GM21576 (cell line): Measurements from ENCODE around the gene PGAP2.
"Not testable (repeated sequence)": the region's sequence is repeated elsewhere in the genome, so short reads cannot be mapped to it uniquely, and the experiment has no call there.

Experiments used
- ATAC-seq: cut with Tn5 transposase; IDR thresholded peaks from one replicate; pipeline ENCODE4 v1.9.1; 2021; ENCODE audit warnings: mild to moderate bottlenecking, moderate library complexity; ENCODE audit not compliant: unreplicated experiment

The PGAP2 gene

DNA sequence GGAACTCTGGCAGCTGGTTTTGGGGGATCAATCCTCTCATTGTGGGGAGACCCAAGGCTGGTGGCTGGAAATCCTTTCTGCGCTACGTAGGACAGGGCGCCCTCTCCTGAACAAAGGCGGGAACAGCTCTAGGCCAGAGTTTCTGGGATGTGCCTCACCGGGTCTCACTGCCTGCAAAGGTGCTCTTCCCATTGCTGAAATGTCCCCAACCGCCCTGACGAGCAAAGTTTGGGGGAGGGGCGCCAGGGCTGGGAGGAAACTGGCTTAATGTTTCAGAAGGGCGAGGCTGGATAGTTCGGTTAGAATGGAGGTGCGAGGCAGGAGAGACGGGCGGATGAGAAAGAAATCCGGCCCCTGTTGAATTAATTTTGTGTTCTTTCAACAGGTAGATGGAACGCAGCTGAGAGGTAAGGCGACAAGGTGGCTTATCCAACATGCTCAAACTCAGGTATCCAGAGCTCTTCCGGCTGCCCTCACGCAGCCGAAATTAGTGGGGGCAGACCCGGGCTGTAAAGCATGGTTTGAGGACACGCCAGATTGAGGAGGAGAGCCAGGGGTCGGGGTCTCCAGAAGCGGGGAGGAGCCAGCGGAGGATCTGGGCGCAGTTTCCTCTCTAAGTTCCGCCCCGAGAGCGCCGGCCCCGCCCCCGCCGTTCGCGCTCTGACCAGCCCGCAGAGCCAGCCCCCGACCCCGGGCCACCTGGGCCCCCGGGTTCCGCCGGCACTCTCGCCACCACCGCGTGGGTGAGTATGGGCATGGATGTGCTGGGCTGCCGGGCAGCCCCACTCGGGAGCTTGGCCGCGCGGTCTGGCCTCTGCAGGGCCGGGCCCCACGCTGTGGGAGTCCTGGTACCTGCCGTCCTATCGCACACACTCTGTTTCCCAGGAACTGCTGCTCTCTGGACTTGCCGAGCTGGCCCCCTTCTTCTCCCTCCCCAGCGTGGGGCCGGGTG is at the start of gene PGAP2:
TSS of gene PGAP2 (plus strand) at position 652 of the 952 bp plus-strand sequence. CDS start 2,700 bp downstream, outside the sequence.
- ATAC-seq, result peak; percentile 49

DNA sequence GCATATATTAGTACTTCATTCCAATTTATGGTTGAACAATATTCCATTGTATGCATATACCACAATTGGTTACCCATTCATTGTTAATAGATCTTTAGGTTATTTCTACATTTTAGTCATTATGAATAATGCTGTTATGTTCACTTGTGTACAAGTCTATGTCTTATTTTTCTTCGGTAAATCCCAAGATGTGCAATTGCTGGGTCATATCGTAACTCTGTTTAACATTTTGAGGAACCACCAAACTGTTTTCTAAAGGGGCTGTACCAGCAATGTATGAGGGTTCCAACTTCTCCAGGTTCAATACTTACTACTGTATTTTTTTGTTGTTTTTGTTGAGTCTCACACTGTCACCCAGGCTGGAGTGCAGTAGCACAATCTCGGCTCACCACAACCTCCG is 44.1 kb upstream of the PGAP2 start:
- no peak for ATAC-seq

DNA sequence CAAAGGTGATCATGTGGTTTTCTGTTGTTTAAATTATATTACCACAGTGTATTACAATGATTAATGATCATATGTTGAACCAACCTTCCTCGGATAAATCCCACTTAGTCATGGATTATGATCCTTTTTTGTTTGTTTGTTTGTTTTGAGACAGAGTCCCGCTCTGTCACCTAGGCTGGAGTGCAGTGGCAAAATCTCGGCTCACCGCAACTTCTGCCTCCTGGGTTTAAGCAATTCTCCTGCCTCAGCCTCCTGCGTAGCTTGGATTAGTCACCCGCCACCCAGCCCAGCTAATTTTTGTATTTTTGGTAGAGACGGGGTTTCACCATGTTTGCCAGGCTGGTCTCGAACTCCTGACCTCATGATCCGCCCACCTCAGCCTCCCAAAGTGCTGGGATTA is 41.5 kb upstream of the PGAP2 start:
- not testable (repeated sequence) for ATAC-seq

DNA sequence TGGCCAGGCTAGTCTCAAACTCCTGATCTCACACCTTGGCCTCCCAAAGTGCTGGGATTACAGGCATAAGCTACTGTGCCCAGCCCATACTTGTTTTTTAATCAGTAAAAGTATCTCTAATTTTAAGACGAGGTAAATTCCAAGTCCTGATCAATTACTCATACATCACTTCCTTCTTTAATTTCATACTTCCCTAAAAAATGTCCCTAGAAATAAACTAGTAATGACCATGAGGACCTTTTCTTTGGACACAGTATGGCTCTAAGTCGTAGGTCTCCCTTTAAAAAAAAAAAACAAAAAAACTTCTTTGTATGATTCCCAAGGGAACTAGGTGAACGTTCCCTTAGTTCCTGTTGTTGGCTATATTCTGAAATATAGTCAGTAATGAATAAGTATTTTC is 40.8 kb upstream of the PGAP2 start:
- ATAC-seq, result no peak

DNA sequence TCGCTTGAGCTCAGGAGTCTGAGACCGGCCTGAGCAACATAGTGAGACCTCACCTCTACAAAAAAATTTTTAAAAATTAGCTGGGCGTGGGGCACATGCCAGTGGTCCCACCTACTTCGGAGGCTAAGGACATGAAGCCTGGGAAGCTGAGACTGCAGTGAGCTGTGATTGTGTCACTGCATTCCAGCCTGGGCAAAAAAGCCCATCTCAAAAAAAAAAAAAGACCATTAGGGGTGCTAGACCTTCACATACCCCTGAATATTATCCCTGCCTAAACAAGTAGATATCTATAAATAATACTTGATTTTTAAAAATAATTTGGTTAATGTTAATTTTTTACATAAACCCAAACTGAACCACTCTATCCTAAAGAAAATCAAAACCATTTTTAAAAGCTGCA is 35.2 kb upstream of the PGAP2 start:
- no peak for ATAC-seq

DNA sequence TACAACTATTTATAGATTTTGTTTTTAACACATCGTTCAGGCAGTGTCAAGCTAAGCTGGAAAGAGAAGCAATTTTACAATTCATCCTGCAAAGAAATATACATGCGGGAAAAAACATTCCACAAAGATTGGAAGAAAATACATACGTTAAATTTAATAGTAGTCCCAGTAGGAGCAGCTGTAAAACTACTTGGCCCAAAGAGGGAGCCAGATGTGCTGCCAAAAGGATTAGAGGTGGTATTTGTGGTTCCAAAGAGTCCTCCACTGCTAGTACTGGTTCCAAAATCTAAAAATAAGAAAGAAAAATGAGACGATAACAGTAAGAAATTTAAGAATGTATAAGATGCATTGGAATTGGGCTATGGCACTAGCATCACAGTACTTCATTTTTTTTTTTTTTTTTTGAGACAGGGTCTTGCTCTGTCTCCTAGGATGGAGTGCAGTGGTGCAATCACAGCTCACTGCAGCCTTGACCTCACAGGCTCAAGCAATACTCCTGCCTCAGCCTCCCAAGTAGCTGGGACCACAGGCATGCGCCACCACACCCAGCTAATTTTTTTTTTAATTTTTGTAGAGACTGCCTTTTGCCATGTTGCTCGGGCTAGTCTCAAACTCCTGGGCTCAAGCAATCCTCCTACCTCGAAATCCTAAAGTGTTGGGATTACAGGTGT is 32.5 kb upstream of the PGAP2 start:
- no peak for ATAC-seq

DNA sequence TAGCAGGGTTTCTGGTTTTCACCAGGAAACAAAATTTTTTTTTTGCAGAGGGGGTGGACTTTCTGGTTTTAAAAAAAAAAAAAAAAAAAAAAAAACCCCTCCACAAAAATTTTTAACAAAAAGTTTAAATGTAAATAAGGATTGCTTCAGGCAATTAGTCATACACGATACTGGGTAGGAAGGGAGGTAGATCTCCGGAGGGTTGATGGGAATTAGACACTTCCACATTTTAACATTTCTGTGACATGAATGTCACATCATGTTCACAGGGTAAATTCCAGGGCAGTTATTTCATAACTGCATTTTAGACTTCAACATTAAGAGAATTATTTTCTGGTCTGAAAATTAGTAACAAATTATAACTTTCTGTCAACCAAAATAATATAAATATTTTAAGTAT is 26.9 kb upstream of the PGAP2 start:
- ATAC-seq, result no peak

DNA sequence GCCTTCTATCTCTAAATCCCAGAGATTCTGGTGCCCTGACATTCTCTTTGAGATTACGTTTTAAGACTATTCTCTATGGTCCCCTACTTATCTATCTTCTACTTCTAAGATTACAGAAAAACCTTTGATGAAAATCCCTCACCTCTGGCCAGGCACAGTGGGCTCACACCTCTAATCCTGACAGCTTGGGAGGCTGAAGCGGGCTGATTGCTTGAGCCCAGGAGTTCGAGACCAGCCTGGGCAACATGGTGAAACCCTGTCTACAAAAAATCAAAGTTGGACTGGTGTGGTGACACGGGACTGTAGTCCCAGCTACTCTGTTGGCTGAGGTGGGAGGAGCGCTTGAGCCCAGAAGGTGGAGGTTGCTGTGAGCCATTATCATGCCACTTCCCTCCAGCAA is 25.4 kb upstream of the PGAP2 start:
- ATAC-seq, result no peak

DNA sequence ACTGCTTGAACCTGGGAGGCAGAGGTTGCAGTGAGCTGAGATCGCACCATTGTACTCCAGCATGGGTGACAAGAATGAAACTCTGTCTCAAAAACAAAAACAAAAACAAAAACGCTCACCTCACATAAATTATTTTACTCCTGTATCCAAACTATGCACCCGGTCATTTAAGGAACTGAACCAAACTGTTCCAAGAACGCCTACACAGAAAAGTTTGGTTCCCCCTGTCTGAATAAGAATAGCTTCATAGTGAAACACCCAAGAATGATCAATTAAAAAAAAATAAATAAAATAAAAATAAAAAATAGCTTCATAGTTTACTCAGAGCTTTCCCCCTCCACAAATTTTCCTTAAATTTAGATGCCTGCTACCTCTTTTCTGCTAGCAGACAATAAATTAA is 24.7 kb upstream of the PGAP2 start:
- ATAC-seq, result no peak

DNA sequence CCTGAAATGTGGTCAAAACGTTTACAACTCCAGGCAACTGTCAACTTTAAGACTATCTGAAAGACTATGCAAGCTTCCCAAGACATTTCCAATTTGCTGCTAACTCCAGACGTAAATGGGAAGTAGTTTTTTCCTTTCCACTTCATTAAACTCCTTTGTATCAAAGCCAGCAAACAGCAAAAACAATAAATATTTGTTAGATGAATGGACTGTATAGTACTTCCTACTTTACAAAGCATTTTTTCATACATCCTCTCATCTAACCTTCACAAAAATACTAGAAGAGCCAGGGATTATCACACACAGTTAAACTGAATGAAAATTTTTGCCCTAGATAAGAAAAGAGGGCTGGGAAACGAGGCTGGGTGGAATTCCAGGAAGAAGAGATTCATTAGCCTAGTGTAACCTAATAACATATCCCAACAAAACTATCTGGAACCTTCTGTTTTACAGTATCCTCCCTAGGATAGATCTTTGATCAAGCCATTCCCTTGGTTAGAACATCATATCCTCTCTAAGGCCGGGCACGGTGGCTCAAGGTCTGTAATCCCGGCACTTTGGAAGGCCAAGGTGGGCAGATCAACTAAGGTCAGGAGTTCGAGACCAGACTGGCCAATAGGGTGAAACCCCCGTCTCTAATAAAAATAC is 21.5 kb upstream of the PGAP2 start:
- no peak for ATAC-seq

DNA sequence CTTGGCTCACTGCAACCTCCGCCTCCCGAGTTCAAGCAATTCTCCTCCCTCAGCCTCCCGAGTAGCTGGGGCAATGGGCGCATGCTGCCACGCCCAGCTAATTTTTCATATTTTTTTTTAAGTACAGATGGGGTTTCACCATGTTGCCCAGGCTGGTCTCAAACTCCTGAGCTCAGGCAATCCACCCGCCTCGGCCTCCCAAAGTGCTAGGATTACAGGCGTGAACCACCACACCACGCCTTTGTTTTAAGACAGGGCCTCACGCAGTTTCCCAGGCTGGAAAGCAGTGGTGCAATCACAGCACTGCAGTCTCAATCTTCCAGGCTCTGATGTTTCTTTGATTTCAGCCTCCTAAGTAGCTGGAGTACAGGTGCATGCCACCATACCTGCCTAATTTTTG is 14.0 kb upstream of the PGAP2 start:
- ATAC-seq, result not testable (repeated sequence)

DNA sequence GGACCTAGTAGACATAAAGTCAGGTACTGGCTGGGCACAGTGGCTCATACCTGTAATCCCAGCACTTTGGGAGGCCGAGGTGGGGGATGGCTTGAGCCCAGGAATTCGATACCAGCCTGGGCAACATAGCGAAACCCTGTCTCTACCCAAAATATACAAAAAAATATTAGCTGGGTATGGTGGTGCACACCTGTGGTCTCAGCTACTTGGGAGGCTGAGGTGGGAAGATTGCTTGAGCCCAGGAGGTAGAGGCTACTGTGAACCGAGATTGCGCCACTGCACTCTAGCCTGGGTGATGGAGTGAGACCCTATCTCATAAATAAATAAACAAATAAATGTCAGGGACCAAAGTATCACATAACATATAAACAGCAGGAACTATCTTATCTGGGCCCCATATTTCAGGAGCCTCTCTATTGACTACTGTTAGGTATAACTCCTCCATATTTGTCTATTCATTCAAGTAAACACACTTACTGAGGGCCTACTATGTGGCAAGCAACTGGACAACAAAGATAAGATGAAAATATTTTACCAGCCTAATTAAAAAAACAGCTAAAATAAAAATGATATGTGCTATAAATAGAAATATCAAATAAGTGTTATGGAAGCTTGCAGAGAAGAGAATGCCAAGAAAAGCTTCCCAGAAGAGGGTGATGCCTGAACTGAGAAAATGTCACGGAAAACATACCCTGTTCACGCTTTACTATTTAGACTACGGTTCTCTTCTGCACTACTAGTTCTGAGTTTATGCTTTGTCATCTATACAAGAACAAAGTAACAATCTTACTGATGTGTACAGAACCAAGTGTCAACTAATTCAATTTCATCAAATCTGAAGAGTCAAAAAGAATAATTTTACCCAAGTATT is 13.0 kb upstream of the PGAP2 start:
- ATAC-seq, result no peak

DNA sequence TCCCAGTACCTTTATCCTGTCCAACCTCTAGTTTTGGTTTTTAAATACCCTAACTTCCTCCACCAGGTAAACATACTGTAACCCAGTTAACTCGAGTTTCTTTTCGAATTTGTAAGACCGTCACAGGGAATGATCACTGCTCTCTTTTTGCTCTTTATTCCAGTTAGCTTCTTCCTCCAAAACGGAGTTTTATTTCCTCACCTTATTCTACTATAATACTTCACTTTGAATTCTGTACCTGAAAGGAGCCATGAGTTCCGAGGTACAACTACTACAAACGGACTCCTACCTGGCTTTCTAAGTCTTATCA is 12.4 kb upstream of the PGAP2 start:
- ATAC-seq, result no peak

DNA sequence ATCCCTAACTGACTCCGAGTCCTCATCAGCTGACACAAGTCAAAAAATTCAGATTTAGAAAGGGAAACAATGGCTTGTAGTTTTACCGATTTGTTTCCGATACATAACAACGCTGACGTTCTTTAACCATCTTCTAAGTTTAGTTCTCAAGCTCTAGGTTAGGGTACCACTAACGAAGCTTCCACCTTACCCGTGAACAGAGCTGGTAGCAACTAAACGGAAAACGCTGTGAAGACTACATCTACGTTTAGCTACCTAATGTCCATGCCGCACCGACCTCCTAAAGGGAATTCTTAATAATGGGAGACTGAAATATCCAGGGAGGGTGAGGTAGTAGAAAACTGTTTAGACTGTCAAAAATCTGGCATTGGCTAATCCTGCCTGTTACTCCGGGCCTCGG is 12.0 kb upstream of the PGAP2 start:
- no peak for ATAC-seq

DNA sequence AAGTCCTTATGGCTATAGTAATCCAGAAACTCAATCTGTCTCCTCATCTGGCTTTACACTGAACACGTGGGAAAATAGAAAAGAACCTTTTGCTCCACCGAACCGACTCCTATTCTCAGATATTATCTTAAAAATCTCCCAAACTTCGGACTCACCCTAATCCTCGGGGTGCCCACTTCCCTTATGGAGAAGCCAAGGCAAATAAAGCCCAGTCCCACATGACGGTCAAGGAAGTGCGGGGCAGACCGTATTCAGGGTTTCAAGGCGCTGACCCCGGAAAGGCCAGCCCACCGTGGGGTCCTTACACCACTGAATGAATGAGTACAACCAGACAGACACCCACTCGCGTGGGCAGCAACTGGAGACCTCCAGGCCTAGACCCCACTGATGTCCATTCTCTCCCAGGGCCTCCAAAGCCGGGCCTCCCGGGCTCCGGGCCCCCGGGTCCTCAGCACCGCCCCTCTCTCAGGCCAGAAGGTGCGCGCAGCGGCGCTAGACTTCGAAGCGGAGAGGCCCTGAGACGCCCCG is 11.5 kb upstream of the PGAP2 start:
- peak; percentile 15 for ATAC-seq

DNA sequence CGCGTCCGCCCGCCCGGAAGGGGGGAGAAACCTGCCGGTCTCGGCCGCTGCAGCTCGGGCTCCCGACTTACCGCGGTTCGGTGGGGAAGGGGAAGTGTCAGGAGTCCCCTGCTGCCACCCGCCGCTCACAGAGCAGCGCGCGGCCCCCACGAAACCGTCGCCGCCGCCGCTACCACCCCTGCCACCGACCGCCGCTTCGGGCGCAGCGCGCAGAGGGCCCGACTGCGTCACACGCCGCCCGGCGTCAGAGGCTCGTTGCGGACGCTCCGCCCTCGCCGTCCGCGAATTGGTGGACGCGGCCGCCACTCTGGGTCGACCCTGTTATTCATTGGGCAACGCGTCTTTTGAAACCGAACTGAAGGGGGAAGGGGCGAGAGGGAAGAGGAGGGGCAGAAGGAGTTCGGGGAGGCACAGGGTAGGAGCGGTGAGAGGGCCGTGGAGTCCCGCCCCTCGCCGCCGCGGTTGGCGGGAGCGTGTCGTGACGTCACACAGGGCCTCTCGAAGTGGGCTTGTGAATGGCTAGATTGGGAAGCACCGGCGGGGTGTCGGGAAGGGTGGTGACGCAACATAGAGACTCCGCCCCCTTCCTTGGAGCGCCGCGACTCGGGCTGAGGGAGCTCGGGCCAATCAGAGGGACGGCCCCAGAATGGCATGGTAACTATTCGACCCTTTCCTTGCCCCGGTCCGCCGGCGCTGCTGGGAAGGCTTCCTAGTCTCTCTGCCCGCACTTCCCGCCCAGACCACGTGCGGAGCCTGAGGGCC is 10.8 kb upstream of the PGAP2 start, which contains the start of gene NUP98:
TSS of gene NUP98 (minus strand) at position 226 of the 762 bp plus-strand sequence. CDS start 15,437 bp downstream, outside the sequence.
- ATAC-seq, result peak; percentile 87

DNA sequence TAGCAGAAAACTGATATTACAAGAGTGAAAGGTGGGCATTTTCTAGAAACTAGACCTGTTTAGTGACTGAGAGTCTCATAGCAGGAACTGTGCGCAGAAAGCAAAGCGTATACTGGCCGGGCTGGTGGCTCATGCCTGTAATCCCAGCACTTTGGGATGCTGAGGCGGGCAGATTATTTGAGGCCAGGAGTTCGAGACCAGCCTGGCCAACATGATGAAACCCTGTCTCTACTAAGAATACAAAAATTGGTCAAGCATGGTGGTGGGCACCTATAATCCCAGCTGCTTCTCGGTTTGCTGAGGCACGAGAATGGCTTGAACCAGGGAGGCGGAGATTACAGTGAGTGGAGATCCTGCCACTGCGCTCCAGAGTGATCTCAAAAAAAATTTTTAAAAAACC is 9.2 kb upstream of the PGAP2 start:
- ATAC-seq, result no peak

DNA sequence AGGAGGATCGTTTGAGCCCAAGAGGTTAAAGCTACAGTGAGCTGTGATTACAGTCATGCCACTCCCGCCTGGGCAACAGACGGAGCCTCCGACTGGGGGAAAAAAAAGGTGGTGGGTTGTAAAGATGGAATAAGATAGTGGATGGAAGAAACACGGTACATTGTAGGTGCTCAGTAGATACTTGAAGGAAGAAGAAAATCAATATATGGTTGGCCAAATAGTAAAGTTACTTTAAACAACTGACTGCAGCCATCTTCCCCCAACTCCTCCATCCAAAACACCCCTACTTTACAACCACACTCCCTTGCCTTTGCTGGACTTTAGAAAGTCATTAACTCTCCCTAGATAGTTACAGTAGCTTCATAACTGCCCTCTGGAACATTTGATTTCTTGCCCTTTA is 8.5 kb upstream of the PGAP2 start:
- ATAC-seq, result no peak

DNA sequence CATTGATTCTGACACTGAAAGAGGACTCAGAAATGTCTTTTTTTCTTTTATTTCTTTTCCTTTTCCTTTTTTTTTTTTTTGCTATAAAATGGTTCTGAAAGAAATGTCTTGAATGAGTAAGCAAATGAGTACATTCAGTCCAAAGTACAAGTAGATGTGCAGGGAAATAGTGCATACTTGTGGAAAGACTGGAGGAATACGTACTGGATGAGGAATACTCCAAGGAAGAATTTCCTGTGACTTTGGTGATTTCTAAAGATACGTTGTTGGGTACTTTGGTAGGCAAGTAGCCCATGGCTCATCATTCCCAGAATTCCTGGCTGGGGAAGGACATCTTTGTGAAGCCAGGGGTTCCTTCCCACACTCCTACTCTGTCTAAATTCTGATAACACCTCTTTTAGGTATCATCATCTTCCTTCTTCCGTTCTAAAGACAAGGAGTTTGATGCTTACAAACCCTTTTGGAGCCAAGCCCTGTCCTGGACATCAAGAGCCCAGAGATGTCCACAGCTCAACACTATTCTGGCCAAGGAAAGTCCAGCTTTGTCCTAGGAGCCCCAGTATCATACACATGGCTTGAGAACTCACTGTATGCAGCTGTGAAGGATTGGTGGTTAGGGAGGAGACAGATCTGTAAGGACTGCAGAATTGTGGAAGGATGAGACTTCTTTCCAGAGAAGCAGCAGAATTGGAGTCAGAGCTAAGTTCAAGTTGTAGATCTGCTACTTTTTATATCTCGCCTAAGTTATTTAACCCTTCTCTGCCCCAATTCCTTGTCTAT is 6.2 kb upstream of the PGAP2 start:
- no peak for ATAC-seq
